Activated CD8-positive, alpha-beta T cell treated with anti-CD3 and anti-CD28 coated beads for 36 hours (primary cell): Measurements from ENCODE around the gene ZNF362. TPM values are rescaled to one million over a fixed set of nuclear protein-coding genes. Genes with fewer than 3 reads are reported as not detected.

ENCODE experiments used
- ATAC-seq: fragments of 200-7000 bp; cut with Tn5 transposase; one replicate; pipeline ENCODE4 v1.10.0; 2021; ENCODE audit warnings: mild to moderate bottlenecking, moderate library complexity
- CTCF ChIA-PET: fragments of 350-600 bp; sonication (Branson Sonifier 250); formaldehyde crosslinking; loops from one replicate; lab custom pipeline; 2021; ENCODE audit warnings: antibody characterized with exemption; lab: Charles Lee
- POLR2A ChIA-PET: fragments of 350-600 bp; sonication (Branson Sonifier 250); formaldehyde crosslinking; loops from one replicate; lab custom pipeline; 2021; ENCODE audit warnings: antibody characterized with exemption; lab: Charles Lee
- DNase-seq: peaks from one replicate; pipeline ENCODE4 v3.0.0-alpha.2; 2020
- H3K27ac Mint-ChIP-seq: one replicate; pipeline ENCODE4 v1.8.0; 2021; ENCODE audit warnings: mild to moderate bottlenecking, mixed read lengths
- H3K27me3 Mint-ChIP-seq: one replicate; pipeline ENCODE4 v1.8.0; 2021; ENCODE audit warnings: mixed read lengths
- H3K36me3 Mint-ChIP-seq: one replicate; pipeline ENCODE4 v1.8.0; 2021; ENCODE audit warnings: low read depth, mixed read lengths
- H3K4me1 Mint-ChIP-seq: one replicate; pipeline ENCODE4 v1.8.0; 2021; ENCODE audit warnings: low read depth, mixed read lengths
- H3K4me3 Mint-ChIP-seq: one replicate; pipeline ENCODE4 v1.8.0; 2021; ENCODE audit warnings: mild to moderate bottlenecking, moderate library complexity, mixed read lengths
- H3K9me3 Mint-ChIP-seq: one replicate; pipeline ENCODE4 v1.8.0; 2021; ENCODE audit warnings: mixed read lengths
- CTCF ChIP-seq: fragments of 200-600 bp; IDR thresholded peaks from one replicate; pipeline ENCODE4 v1.8.0; 2022; ENCODE audit warnings: antibody characterized with exemption, mild to moderate bottlenecking
- intact Hi-C: fragments of 100-400 bp; cut with micrococcal nuclease; formaldehyde crosslinking; loops from one replicate; pipeline ENCODE4 v1.10.0; 2022
- total RNA-seq, 2 experiments: library from RNA; stranded (reverse); gene quantifications; one replicate each; pipeline ENCODE4 v1.2.3, GENCODE V29; 2021

The ZNF362 gene
- total RNA-seq, 2 experiments from 2014 or later = 5.4 to 7.8 TPM

- H3K27me3 Mint-ChIP-seq = peaks cover 11% of the 10 kb centered on the region
- ATAC-seq = no peak
- DNase-seq = no peak
- H3K4me3 Mint-ChIP-seq = no peak overlapping the region
- peaks cover 3% of the 10 kb centered on the region for H3K4me1 Mint-ChIP-seq
- no peaks in the 10 kb centered on the region for H3K36me3 Mint-ChIP-seq
- intact Hi-C loops = no loop called here
- H3K27ac Mint-ChIP-seq = no peak overlapping the region
- ChIA-PET CTCF (interaction anchor here (1.0 kb wide), 1 partner anchor 15 kb away, joined by 4 read pairs; no protein-coding TSS in a partner anchor), POLR2A (no interaction called here)
- H3K9me3 Mint-ChIP-seq = no peaks in the 10 kb centered on the region
- no peak for TF ChIP-seq CTCF
These were observed 54.4 kb downstream of the ZNF362 start for GRCh38 chr1:33310702-33311101.

GRCh38 chr1:33311706-33312412, 55.6 kb downstream of the ZNF362 start:
- H3K27me3 Mint-ChIP-seq = peaks cover 4% of the 10 kb centered on the region
- no peak overlapping the region for H3K4me3 Mint-ChIP-seq
- H3K9me3 Mint-ChIP-seq = no peaks in the 10 kb centered on the region
- no peaks in the 10 kb centered on the region for H3K36me3 Mint-ChIP-seq
- intact Hi-C loops = no loop called here
- no peak overlapping the region for H3K27ac Mint-ChIP-seq
- no peak for DNase-seq
- TF ChIP-seq CTCF = no peak
- no peak for ATAC-seq
- H3K4me1 Mint-ChIP-seq = peaks cover 4% of the 10 kb centered on the region
- ChIA-PET CTCF (interaction anchor here (0.9 kb wide), 1 partner anchor 16 kb away, joined by 4 read pairs; no protein-coding TSS in a partner anchor), POLR2A (no interaction called here)

GRCh38 chr1:33312413-33312749, 56.1 kb downstream of the ZNF362 start:
- Mint-ChIP-seq H3K27me3 (peaks cover 4% of the 10 kb centered on the region), H3K27ac (no peak overlapping the region), H3K9me3 (no peaks in the 10 kb centered on the region), H3K4me1 (peaks cover 4% of the 10 kb centered on the region), H3K4me3 (no peak overlapping the region), H3K36me3 (no peaks in the 10 kb centered on the region)
- no peak for DNase-seq
- ChIA-PET POLR2A (no interaction called here), CTCF (interaction anchor here (2.1 kb wide), 1 partner anchor 17 kb away, joined by 7 read pairs; no protein-coding TSS in a partner anchor)
- ATAC-seq = no peak
- TF ChIP-seq CTCF = no peak
- intact Hi-C loops = no loop called here

- H3K4me3 Mint-ChIP-seq = no peak overlapping the region
- POLR2A ChIA-PET = no interaction called here
- DNase-seq (no peak), ATAC-seq (no peak)
- no peak overlapping the region for H3K27ac Mint-ChIP-seq
- intact Hi-C loops = no loop called here
- H3K27me3 Mint-ChIP-seq = no peaks in the 10 kb centered on the region
- no peak for TF ChIP-seq CTCF
- CTCF ChIA-PET = interaction anchor here (1.0 to 2.1 kb wide), 2 partner anchors 19 to 44 kb away, joined by 4 to 7 read pairs; no protein-coding TSS in a partner anchor
- peaks cover 4% of the 10 kb centered on the region for H3K4me1 Mint-ChIP-seq
- no peaks in the 10 kb centered on the region for H3K9me3 Mint-ChIP-seq
- H3K36me3 Mint-ChIP-seq = no peaks in the 10 kb centered on the region
These were observed 58.1 kb downstream of the ZNF362 start for GRCh38 chr1:33314416-33314815.

GRCh38 chr1:33316601-33317000, 60.3 kb downstream of the ZNF362 start:
- Mint-ChIP-seq H3K27me3 (no peaks in the 10 kb centered on the region), H3K9me3 (no peaks in the 10 kb centered on the region), H3K4me1 (peaks cover 4% of the 10 kb centered on the region), H3K4me3 (no peak overlapping the region), H3K27ac (no peak overlapping the region), H3K36me3 (peaks cover 1% of the 10 kb centered on the region)
- DNase-seq (no peak), ATAC-seq (no peak)
- POLR2A ChIA-PET = no interaction called here
- CTCF ChIA-PET = no interaction called here
- no peak for TF ChIP-seq CTCF
- intact Hi-C loops = no loop called here
